Smooth muscle cell (in vitro differentiated cells): ENCODE results near the gene CMIP. TPM values are rescaled to one million over a fixed set of nuclear protein-coding genes. Genes with fewer than 3 reads are reported as not detected.

ENCODE experiments used
- DNase-seq: peaks from one replicate; lab custom pipeline; 2025; ENCODE audit not compliant: unreplicated experiment; lab: John Stamatoyannopoulos, UW
- H2AFZ ChIP-seq: fragments of 200-600 bp; sonication (generic); 2 replicates; pipeline ENCODE4 v1.6.0; 2016; ENCODE audit warnings: antibody characterized with exemption, low read depth, mild to moderate bottlenecking
- H3F3A ChIP-seq: fragments of 200-600 bp; sonication (generic); 2 replicates; pipeline ENCODE4 v1.6.0; 2017; ENCODE audit warnings: antibody characterized with exemption, low read depth
- H3K27ac ChIP-seq: fragments of 200-600 bp; sonication (generic); 2 replicates; pipeline ENCODE4 v1.5.1; 2016; ENCODE audit warnings: low read depth, mild to moderate bottlenecking
- H3K27me3 ChIP-seq: fragments of 200-600 bp; sonication (generic); 2 replicates; pipeline ENCODE4 v1.6.1; 2016; ENCODE audit warnings: low read depth, mild to moderate bottlenecking
- H3K36me3 ChIP-seq: fragments of 200-600 bp; sonication (generic); 2 replicates; pipeline ENCODE4 v1.5.1; 2016; ENCODE audit warnings: low read depth
- H3K4me1 ChIP-seq: fragments of 200-600 bp; sonication (generic); 2 replicates; pipeline ENCODE4 v1.5.1; 2016; ENCODE audit warnings: low read depth
- H3K4me2 ChIP-seq: fragments of 200-600 bp; sonication (generic); 2 replicates; pipeline ENCODE4 v1.6.0; 2016; ENCODE audit warnings: mild to moderate bottlenecking
- H3K4me3 ChIP-seq: fragments of 200-600 bp; sonication (generic); 2 replicates; pipeline ENCODE4 v1.5.1; 2016; ENCODE audit warnings: mild to moderate bottlenecking
- H3K79me2 ChIP-seq: fragments of 200-600 bp; sonication (generic); 2 replicates; pipeline ENCODE4 v1.6.0; 2016; ENCODE audit warnings: low read depth, mild to moderate bottlenecking
- H3K9ac ChIP-seq: fragments of 200-600 bp; sonication (generic); 2 replicates; pipeline ENCODE4 v1.6.0; 2016; ENCODE audit warnings: low read depth
- H3K9me3 ChIP-seq: fragments of 200-600 bp; sonication (generic); replicated peaks from 2 replicates; pipeline ENCODE4 v1.5.1; 2016; ENCODE audit warnings: low read depth
- H4K20me1 ChIP-seq: fragments of 200-600 bp; sonication (generic); 2 replicates; pipeline ENCODE4 v1.6.0; 2016; ENCODE audit warnings: low read depth
- CTCF ChIP-seq: fragments of 200-600 bp; sonication (generic); IDR thresholded peaks from 2 replicates; pipeline ENCODE4 v1.5.1; 2017; ENCODE audit warnings: borderline replicate concordance, mild to moderate bottlenecking, antibody characterized with exemption; ENCODE audit not compliant: insufficient read depth, poor library complexity, severe bottlenecking
- WGBS: methylation state at CpG from one replicate; pipeline ENCODE4 v1.1.7; 2016; ENCODE audit warnings: low lambda C conversion rate; 5-methylcytosine and 5-hydroxymethylcytosine counted together
- polyA plus RNA-seq: library from polyadenylated mRNA; unstranded; fragments of >200 nt; fragmentation: Nextera tagmentation; extraction: Ambion mirVana; gene quantifications from 2 replicates; pipeline ENCODE4 v1.2.1, GENCODE V29; 2016
- total RNA-seq: library from RNA; depleted of rRNA; stranded (reverse); fragments of >200 nt; gene quantifications from 2 replicates; pipeline ENCODE4 v1.2.3, GENCODE V29; 2014

Gene CMIP
- total and polyA plus RNA-seq, 2 experiments from 2014 or later: 2.5 to 44.5 TPM

- Histone ChIP-seq H3K27ac (peak overlapping the region; percentile 71), H3K9me3 (no peaks in the 10 kb centered on the region), H3K9ac (peak overlapping the region; percentile 63), H3K4me2 (peak overlapping the region; percentile 41), H3F3A (no peaks in the 10 kb centered on the region), H2AFZ (no peak overlapping the region), H3K79me2 (peaks cover 95% of the 10 kb centered on the region), H4K20me1 (peaks cover 100% of the 10 kb centered on the region), H3K27me3 (no peaks in the 10 kb centered on the region), H3K4me1 (peaks cover 6% of the 10 kb centered on the region), H3K4me3 (no peak overlapping the region), H3K36me3 (no peaks in the 10 kb centered on the region)
- TF ChIP-seq CTCF: no peak
- no peak for DNase-seq
- WGBS: 92% methylated on average over 8 of the region's 8 CpGs
Measured at GRCh38 chr16:81458149-81458669, 13.6 kb downstream of the CMIP start.

- WGBS: 95% methylated on average over 19 of the region's 19 CpGs
- peaks cover 100% of the 10 kb centered on the region for H4K20me1 ChIP-seq
Measured at GRCh38 chr16:81458827-81459598, 14.4 kb downstream of the CMIP start.

GRCh38 chr16:81460075-81460474 lies 15.5 kb downstream of the CMIP start:
- WGBS: 93% methylated on average over 3 of the region's 3 CpGs
- Histone ChIP-seq H3F3A (no peaks in the 10 kb centered on the region), H3K79me2 (peaks cover 95% of the 10 kb centered on the region)

More at GRCh38 chr16:81458827-81459598, 14.4 kb downstream of the CMIP start:
- H3K27me3 ChIP-seq: no peaks in the 10 kb centered on the region
- DNase-seq: no peak
- H3K4me2 ChIP-seq: no peak overlapping the region
- H3K27ac ChIP-seq: no peak overlapping the region
- H2AFZ ChIP-seq: no peak overlapping the region
- no peaks in the 10 kb centered on the region for H3K36me3 ChIP-seq
- peaks cover 6% of the 10 kb centered on the region for H3K4me1 ChIP-seq
- no peaks in the 10 kb centered on the region for H3F3A ChIP-seq
- H3K4me3 ChIP-seq: no peak overlapping the region
- no peak overlapping the region for H3K9ac ChIP-seq
- peaks cover 95% of the 10 kb centered on the region for H3K79me2 ChIP-seq
- no peak for TF ChIP-seq CTCF
- H3K9me3 ChIP-seq: no peaks in the 10 kb centered on the region

More at GRCh38 chr16:81460075-81460474, 15.5 kb downstream of the CMIP start:
- Histone ChIP-seq H3K4me2 (no peak overlapping the region), H3K36me3 (no peaks in the 10 kb centered on the region), H3K9ac (no peak overlapping the region), H3K27ac (no peak overlapping the region), H2AFZ (no peak overlapping the region), H3K9me3 (no peaks in the 10 kb centered on the region), H3K27me3 (no peaks in the 10 kb centered on the region), H3K4me3 (no peak overlapping the region), H3K4me1 (peaks cover 6% of the 10 kb centered on the region), H4K20me1 (peaks cover 100% of the 10 kb centered on the region)
- no peak for DNase-seq
- no peak for TF ChIP-seq CTCF
